ENCODE results near the gene KREMEN2. TPM values are rescaled to one million over a fixed set of nuclear protein-coding genes. Genes with fewer than 3 reads are reported as not detected.

Gene KREMEN2
- total and polyA plus RNA-seq, 2 of the 4 experiments (the other 2 are of a cell fraction), result 0.03 TPM; not detected in 1

GRCh38 chr16:2996298-2996697 lies 32.2 kb downstream of the KREMEN2 start:
- no peak overlapping the region for H3K23ac ChIP-seq (ENCODE audit: low read depth, low read length)
- peaks cover 54% of the 10 kb centered on the region for H3K27me3 ChIP-seq (ENCODE audit: control insufficient read depth, insufficient read depth, low read length)
- no peak overlapping the region for H4K8ac ChIP-seq (ENCODE audit: low read depth in 2 of 2, low read length in 2 of 2)
- H3K79me1 ChIP-seq (ENCODE audit: low read depth in 1 of 2, low read length in 2 of 2), result no peaks in the 10 kb centered on the region
- H4K20me1 ChIP-seq (ENCODE audit: insufficient read depth, low read length), result no peaks in the 10 kb centered on the region
- no peak overlapping the region for H3K27ac ChIP-seq (ENCODE audit: insufficient read depth, low read length)
- dilution Hi-C loops (cut with HindIII; ENCODE audit: low sequenced_read_pairs, unreplicated experiment) (no loop called here), intact Hi-C loops (cut with micrococcal nuclease) (no loop called here), in situ Hi-C loops (cut with MboI; ENCODE audit: low sequenced_read_pairs) (no loop called here)
- H3K4me3 ChIP-seq (ENCODE audit: insufficient read depth, low read depth, low read length), result no peak overlapping the region
- H4K91ac ChIP-seq (ENCODE audit: insufficient read depth, low read depth, low read length), result no peak overlapping the region
- ATAC-seq (ENCODE audit: low read depth) (no peak), DNase-seq (no peak)
- no peaks in the 10 kb centered on the region for H3K9me3 ChIP-seq (ENCODE audit: control insufficient read depth, insufficient read depth, low read length)
- BruUV-seq (replicated peaks), result no TSS peak
- no peak overlapping the region for H3K14ac ChIP-seq (replicated peaks; ENCODE audit: low read depth, low read length)
- H2BK120ac ChIP-seq (ENCODE audit: low read depth, low read length), result no peak overlapping the region
- no peak overlapping the region for H2BK15ac ChIP-seq (ENCODE audit: low read depth, low read length)
- H2BK5ac ChIP-seq (ENCODE audit: low read depth, low read length, poor library complexity, severe bottlenecking), result no peak overlapping the region
- no peak overlapping the region for H3K4ac ChIP-seq (ENCODE audit: low read depth, low read length)
- ChIA-PET POLR2A (ENCODE audit: unreplicated experiment) (no interaction called here), CTCF (no interaction called here)
- no peak overlapping the region for H2AK5ac ChIP-seq (ENCODE audit: low read depth, low read length)
- H4K5ac ChIP-seq (ENCODE audit: low read depth, low read length), result no peak overlapping the region
- WGBS, 2 experiments (ENCODE audit: extremely low coverage in 2 of 2, insufficient read length in 1 of 2), result no CpG with 5 or more reads among the region's 13 CpGs
- TF ChIP-seq MXI1 (IDR thresholded peaks at IDR 0.05; ENCODE audit: borderline replicate concordance, low read depth, low read length) (no peak), RFX5 (IDR thresholded peaks at IDR 0.05; ENCODE audit: low read depth, low read length) (no peak), SMC3 (IDR thresholded peaks at IDR 0.05; ENCODE audit: low read depth, low read length) (no peak), CHD1 (IDR thresholded peaks at IDR 0.05; ENCODE audit: low read depth, low read length) (no peak), MAFK (IDR thresholded peaks at IDR 0.05; ENCODE audit: low read depth, low read length) (no peak), FOS (IDR thresholded peaks at IDR 0.05; ENCODE audit: low read depth, low read length) (no peak), RAD21 (IDR thresholded peaks at IDR 0.05; ENCODE audit: low read length) (no peak), BHLHE40 (IDR thresholded peaks at IDR 0.05; ENCODE audit: low read depth, low read length) (no peak)
- TF ChIP-seq, protein P1, sequence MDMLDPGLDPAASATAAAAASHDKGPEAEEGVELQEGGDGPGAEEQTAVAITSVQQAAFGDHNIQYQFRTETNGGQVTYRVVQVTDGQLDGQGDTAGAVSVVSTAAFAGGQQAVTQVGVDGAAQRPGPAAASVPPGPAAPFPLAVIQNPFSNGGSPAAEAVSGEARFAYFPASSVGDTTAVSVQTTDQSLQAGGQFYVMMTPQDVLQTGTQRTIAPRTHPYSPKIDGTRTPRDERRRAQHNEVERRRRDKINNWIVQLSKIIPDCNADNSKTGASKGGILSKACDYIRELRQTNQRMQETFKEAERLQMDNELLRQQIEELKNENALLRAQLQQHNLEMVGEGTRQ (IDR thresholded peaks at IDR 0.05; ENCODE audit: low read depth, low read length), result no peak
- TF ChIP-seq, protein P2, sequence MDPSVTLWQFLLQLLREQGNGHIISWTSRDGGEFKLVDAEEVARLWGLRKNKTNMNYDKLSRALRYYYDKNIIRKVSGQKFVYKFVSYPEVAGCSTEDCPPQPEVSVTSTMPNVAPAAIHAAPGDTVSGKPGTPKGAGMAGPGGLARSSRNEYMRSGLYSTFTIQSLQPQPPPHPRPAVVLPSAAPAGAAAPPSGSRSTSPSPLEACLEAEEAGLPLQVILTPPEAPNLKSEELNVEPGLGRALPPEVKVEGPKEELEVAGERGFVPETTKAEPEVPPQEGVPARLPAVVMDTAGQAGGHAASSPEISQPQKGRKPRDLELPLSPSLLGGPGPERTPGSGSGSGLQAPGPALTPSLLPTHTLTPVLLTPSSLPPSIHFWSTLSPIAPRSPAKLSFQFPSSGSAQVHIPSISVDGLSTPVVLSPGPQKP (IDR thresholded peaks at IDR 0.05; ENCODE audit: borderline replicate concordance, low read depth, low read length), result no peak
- TF ChIP-seq, protein P3, sequence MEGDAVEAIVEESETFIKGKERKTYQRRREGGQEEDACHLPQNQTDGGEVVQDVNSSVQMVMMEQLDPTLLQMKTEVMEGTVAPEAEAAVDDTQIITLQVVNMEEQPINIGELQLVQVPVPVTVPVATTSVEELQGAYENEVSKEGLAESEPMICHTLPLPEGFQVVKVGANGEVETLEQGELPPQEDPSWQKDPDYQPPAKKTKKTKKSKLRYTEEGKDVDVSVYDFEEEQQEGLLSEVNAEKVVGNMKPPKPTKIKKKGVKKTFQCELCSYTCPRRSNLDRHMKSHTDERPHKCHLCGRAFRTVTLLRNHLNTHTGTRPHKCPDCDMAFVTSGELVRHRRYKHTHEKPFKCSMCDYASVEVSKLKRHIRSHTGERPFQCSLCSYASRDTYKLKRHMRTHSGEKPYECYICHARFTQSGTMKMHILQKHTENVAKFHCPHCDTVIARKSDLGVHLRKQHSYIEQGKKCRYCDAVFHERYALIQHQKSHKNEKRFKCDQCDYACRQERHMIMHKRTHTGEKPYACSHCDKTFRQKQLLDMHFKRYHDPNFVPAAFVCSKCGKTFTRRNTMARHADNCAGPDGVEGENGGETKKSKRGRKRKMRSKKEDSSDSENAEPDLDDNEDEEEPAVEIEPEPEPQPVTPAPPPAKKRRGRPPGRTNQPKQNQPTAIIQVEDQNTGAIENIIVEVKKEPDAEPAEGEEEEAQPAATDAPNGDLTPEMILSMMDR (conservative IDR thresholded peaks at IDR 0.05; ENCODE audit: low read depth, low read length), result no peak
- H2BK20ac ChIP-seq (ENCODE audit: low read depth, low read length), result no peak overlapping the region
- no peaks in the 10 kb centered on the region for H3K36me3 ChIP-seq (ENCODE audit: control insufficient read depth, insufficient read depth, low read length)
- no peaks in the 10 kb centered on the region for H3K9me1 ChIP-seq (ENCODE audit: insufficient read depth, low read length)
- no peak overlapping the region for H3K18ac ChIP-seq (ENCODE audit: low read depth, low read length)
- H3K4me1 ChIP-seq (ENCODE audit: control insufficient read depth, insufficient read depth, low read length), result no peaks in the 10 kb centered on the region
- H2AFZ ChIP-seq (replicated peaks; ENCODE audit: low read length, poor library complexity), result no peak overlapping the region
- no peak overlapping the region for H3K56ac ChIP-seq (ENCODE audit: extremely low read depth, insufficient read depth, low read length)
- no peak overlapping the region for H3K9ac ChIP-seq (ENCODE audit: low read depth, low read length)
- H2AK9ac ChIP-seq (replicated peaks; ENCODE audit: low read depth, low read length, poor library complexity), result no peak overlapping the region
- no peak overlapping the region for H3K4me2 ChIP-seq (ENCODE audit: low read depth, low read length)
